B cell (primary cell): Measurements from ENCODE around the gene GPN1. TPM values are rescaled to one million over a fixed set of nuclear protein-coding genes. Genes with fewer than 3 reads are reported as not detected.

Experiments
- ATAC-seq: fragments of 200-7000 bp; cut with Tn5 transposase; one replicate; pipeline ENCODE4 v1.10.0; 2021; ENCODE audit warnings: low read depth, mild to moderate bottlenecking, moderate number of reproducible peaks, moderate library complexity
- CTCF ChIA-PET: fragments of 350-600 bp; sonication (Branson Sonifier 250); formaldehyde crosslinking; loops from one replicate; lab custom pipeline; 2021; ENCODE audit warnings: antibody characterized with exemption, inconsistent platforms; lab: Charles Lee
- POLR2A ChIA-PET: fragments of 350-600 bp; sonication (Branson Sonifier 250); formaldehyde crosslinking; loops from one replicate; lab custom pipeline; 2021; ENCODE audit warnings: antibody characterized with exemption; lab: Charles Lee
- DNase-seq: peaks from one replicate; pipeline ENCODE4 v3.0.0; 2013
- H2AFZ ChIP-seq: 2 replicates; pipeline ENCODE4 v1.6.1; 2012; ENCODE audit warnings: mild to moderate bottlenecking, low read depth, low read length; ENCODE audit not compliant: insufficient read depth, poor library complexity, severe bottlenecking
- H3K27ac ChIP-seq, 2 donors: 1 replicate in 1 of 2; 2 replicates in 1 of 2; pipeline ENCODE4 v1.5.1; 2012 to 2013; ENCODE audit warnings: low read length in 2 of 2, mild to moderate bottlenecking in 2 of 2, moderate library complexity in 1 of 2
- H3K27me3 ChIP-seq, 4 experiments: fragments of 200-600 bp in 1 of 4; sonication (generic) in 1 of 4; replicated peaks in 1 of 4; 1 replicate in 2 of 4; 2 replicates in 2 of 4; pipeline versions ENCODE4 v1.6.1 to v1.7.0; 2013 to 2016; ENCODE audit warnings: low read length in 3 of 4, mild to moderate bottlenecking in 2 of 4, mixed read lengths in 1 of 4, moderate library complexity in 1 of 4; ENCODE audit not compliant: insufficient read depth in 4 of 4, control insufficient read depth in 3 of 4; ENCODE audit errors: control extremely low read depth in 1 of 4
- H3K36me3 ChIP-seq, 2 experiments: replicated peaks in 1 of 2; 1 replicate in 1 of 2; 2 replicates in 1 of 2; pipeline versions ENCODE4 v1.6.1 to v1.7.1; 2013; ENCODE audit warnings: low read length in 1 of 2; ENCODE audit not compliant: insufficient read depth in 2 of 2, control insufficient read depth in 1 of 2; ENCODE audit errors: control extremely low read depth in 1 of 2, extremely low read depth in 1 of 2
- H3K4me1 ChIP-seq, 2 donors: fragments of 200-600 bp in 1 of 2; sonication (generic) in 1 of 2; 1 replicate in 1 of 2; 2 replicates in 1 of 2; pipeline versions ENCODE4 v1.5.1 to v1.6.1; 2013 to 2017; ENCODE audit warnings: low read length in 2 of 2; ENCODE audit not compliant: control insufficient read depth in 2 of 2, insufficient read depth in 2 of 2
- H3K4me2 ChIP-seq: replicated peaks from 2 replicates; pipeline ENCODE3; 2012; ENCODE audit warnings: mild to moderate bottlenecking, low read depth, low read length; ENCODE audit not compliant: poor library complexity, severe bottlenecking
- H3K4me3 ChIP-seq, 5 experiments: fragments of 200-600 bp in 1 of 5; sonication (generic) in 1 of 5; 1 replicate in 3 of 5; 2 replicates in 2 of 5; pipeline versions ENCODE4 v1.5.1 to v1.7.0; 2011 to 2016; ENCODE audit warnings: low read length in 4 of 5, mild to moderate bottlenecking in 4 of 5, low read depth in 2 of 5, control low read depth in 1 of 5, moderate library complexity in 1 of 5; ENCODE audit not compliant: insufficient read depth in 1 of 5; ENCODE audit errors: control extremely low read depth in 1 of 5, extremely low read depth in 1 of 5
- H3K79me2 ChIP-seq: fragments of 200-600 bp; sonication (generic); one replicate; pipeline ENCODE4 v1.6.0; 2016; ENCODE audit warnings: low read length; ENCODE audit not compliant: control insufficient read depth, insufficient read depth
- H3K9ac ChIP-seq: fragments of 200-600 bp; sonication (generic); 2 replicates; pipeline ENCODE4 v1.6.1; 2017; ENCODE audit warnings: mild to moderate bottlenecking, low read length, moderate library complexity
- H3K9me3 ChIP-seq, 3 donors: one replicate each; pipeline versions ENCODE4 v1.6.1 to v1.7.1; 2013; ENCODE audit warnings: low read length in 2 of 3; ENCODE audit not compliant: control insufficient read depth in 2 of 3, insufficient read depth in 1 of 3; ENCODE audit errors: control extremely low read depth in 1 of 3
- H4K20me1 ChIP-seq: 2 replicates; pipeline ENCODE4 v1.6.0; 2012; ENCODE audit warnings: mild to moderate bottlenecking, low read length; ENCODE audit not compliant: insufficient read depth, control insufficient read depth, poor library complexity, severe bottlenecking
- H3K27ac Mint-ChIP-seq: one replicate; pipeline ENCODE4 v1.8.0; 2021; ENCODE audit warnings: mixed read lengths
- H3K27me3 Mint-ChIP-seq: one replicate; pipeline ENCODE4 v1.8.0; 2021; ENCODE audit warnings: mixed read lengths
- H3K4me1 Mint-ChIP-seq: one replicate; pipeline ENCODE4 v1.8.0; 2021; ENCODE audit warnings: mixed read lengths
- H3K4me3 Mint-ChIP-seq: one replicate; pipeline ENCODE4 v1.8.0; 2021; ENCODE audit warnings: mixed read lengths
- H3K9me3 Mint-ChIP-seq: one replicate; pipeline ENCODE4 v1.8.0; 2022; ENCODE audit warnings: mixed read lengths; ENCODE audit not compliant: insufficient read depth
- CTCF ChIP-seq: fragments of 200-600 bp; IDR thresholded peaks from one replicate; pipeline ENCODE4 v1.8.0; 2022; ENCODE audit warnings: antibody characterized with exemption, mild to moderate bottlenecking
- EZH2 ChIP-seq: IDR thresholded peaks from 2 replicates; pipeline ENCODE4 v1.6.1; 2012; ENCODE audit warnings: borderline replicate concordance, low read depth, mild to moderate bottlenecking, moderate library complexity, low read length; ENCODE audit not compliant: insufficient read depth, poor library complexity, severe bottlenecking
- WGBS: methylation state at CpG from one replicate; pipeline ENCODE4 v1.1.5; 2013; ENCODE audit warnings: missing lambda C conversion rate; ENCODE audit not compliant: insufficient coverage; 5-methylcytosine and 5-hydroxymethylcytosine counted together
- intact Hi-C: fragments of 100-400 bp; cut with micrococcal nuclease; formaldehyde crosslinking; loops from one replicate; pipeline ENCODE4 v1.10.0; 2022
- polyA plus RNA-seq: library from polyadenylated mRNA; depleted of rRNA; stranded (reverse); fragments of >200 nt; gene quantifications from 2 replicates; pipeline ENCODE4 v1.2.3, GENCODE V29; 2012
- total RNA-seq, 2 donors: library from RNA; stranded (reverse); fragments of 120-200 nt in 1 of 2; gene quantifications; 1 replicate in 1 of 2; 2 replicates in 1 of 2; pipeline versions ENCODE4 v1.2.3 to v1.2.4, GENCODE V29; 2013 to 2022

The GPN1 gene
- total and polyA plus RNA-seq, 2 donors (not counting 1 experiment from before 2014, with no cell fraction given): 17.5 to 26.0 TPM

GRCh38 chr2:27615316-27615715 is 13.5 kb upstream of the GPN1 start:
- Mint-ChIP-seq H3K27me3 (no peaks in the 10 kb centered on the region), H3K27ac (no peak overlapping the region), H3K4me3 (no peak overlapping the region), H3K9me3 (no peaks in the 10 kb centered on the region), H3K4me1 (no peaks in the 10 kb centered on the region)
- ATAC-seq: no peak
- TF ChIP-seq CTCF: no peak
- TF ChIP-seq EZH2: no peak
- H3K4me3 ChIP-seq: no peak overlapping the region
- H3K9me3 ChIP-seq: no peaks in the 10 kb centered on the region
- POLR2A ChIA-PET: no interaction called here
- H3K27ac ChIP-seq: no peak overlapping the region
- peaks cover 9 to 43% of the 10 kb centered on the region in 2 experiments for H3K36me3 ChIP-seq
- no peaks in the 10 kb centered on the region for H3K27me3 ChIP-seq
- no peak overlapping the region for H3K9ac ChIP-seq
- no peak overlapping the region for H3K4me2 ChIP-seq
- no peak overlapping the region for H2AFZ ChIP-seq
- no peaks in the 10 kb centered on the region for H4K20me1 ChIP-seq
- no peaks in the 10 kb centered on the region for H3K79me2 ChIP-seq
- 96% methylated on average over 3 of the region's 3 CpGs for WGBS
- no peaks in the 10 kb centered on the region for H3K4me1 ChIP-seq
- DNase-seq: no peak
- CTCF ChIA-PET: no interaction called here
- intact Hi-C loops: no loop called here

GRCh38 chr2:27621524-27621923 is 7.3 kb upstream of the GPN1 start:
- H3K4me3 Mint-ChIP-seq: no peak overlapping the region
- Histone ChIP-seq H3K79me2 (no peaks in the 10 kb centered on the region), H4K20me1 (no peaks in the 10 kb centered on the region), H3K9me3 (no peaks in the 10 kb centered on the region), H3K4me2 (no peak overlapping the region), H3K27ac (no peak overlapping the region), H3K9ac (no peak overlapping the region), H3K4me3 (no peak overlapping the region), H3K36me3 (peaks cover 3 to 56% of the 10 kb centered on the region in 2 experiments), H3K27me3 (no peaks in the 10 kb centered on the region), H3K4me1 (no peaks in the 10 kb centered on the region), H2AFZ (no peak overlapping the region)
- H3K27ac Mint-ChIP-seq: no peak overlapping the region
- H3K9me3 Mint-ChIP-seq: no peaks in the 10 kb centered on the region
- no peak for DNase-seq
- H3K27me3 Mint-ChIP-seq: no peaks in the 10 kb centered on the region
- ATAC-seq: no peak
- no CpG with 5 or more reads among the region's 1 CpG for WGBS
- no peak for TF ChIP-seq EZH2
- intact Hi-C loops: no loop called here
- POLR2A ChIA-PET: no interaction called here
- CTCF ChIA-PET: no interaction called here
- H3K4me1 Mint-ChIP-seq: peaks cover 1% of the 10 kb centered on the region
